ENCODE data around the gene NUP214.

The NUP214 gene

DNA sequence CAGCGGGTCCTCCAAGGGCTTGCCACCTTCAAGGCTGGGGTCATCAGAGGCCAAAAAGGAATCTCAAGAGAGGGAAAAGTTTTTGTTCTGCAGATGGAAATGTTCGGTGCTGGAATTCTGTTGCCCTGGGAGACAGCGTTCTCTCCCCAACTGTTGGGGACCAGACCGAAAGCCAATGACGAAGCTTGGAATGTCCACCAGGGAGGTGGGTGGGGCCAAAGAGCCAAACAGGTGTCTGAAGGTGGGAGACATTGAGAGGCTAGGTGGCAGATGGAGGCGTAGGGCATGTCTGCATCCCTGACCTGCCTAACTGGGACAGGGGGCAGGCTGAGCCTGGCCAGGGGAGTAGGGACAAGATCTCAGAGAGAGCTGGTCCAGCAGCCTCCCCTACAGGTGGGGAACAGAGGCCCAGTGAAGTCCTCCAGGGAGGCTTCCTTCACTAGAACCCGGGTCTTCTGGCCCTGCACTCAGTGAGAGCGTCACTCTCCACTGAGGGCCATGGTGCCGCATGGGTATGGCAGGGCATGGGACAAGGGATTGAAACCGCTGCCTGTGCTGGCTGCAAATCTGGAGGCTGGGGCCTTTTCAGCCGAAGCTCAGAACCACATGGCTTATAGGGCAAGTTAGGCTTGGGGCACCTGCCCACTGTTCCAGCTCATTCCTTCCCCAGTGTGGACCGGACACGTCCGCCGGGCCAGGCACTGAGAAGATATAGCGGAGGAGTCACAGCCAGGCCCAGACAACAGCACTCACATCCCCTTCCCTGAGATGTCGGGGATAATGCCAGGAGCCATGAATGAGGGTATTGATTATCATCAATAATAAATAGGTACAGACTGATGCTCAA, 156.0 kb downstream of the NUP214 start:
- DNase-seq = no peak

DNA sequence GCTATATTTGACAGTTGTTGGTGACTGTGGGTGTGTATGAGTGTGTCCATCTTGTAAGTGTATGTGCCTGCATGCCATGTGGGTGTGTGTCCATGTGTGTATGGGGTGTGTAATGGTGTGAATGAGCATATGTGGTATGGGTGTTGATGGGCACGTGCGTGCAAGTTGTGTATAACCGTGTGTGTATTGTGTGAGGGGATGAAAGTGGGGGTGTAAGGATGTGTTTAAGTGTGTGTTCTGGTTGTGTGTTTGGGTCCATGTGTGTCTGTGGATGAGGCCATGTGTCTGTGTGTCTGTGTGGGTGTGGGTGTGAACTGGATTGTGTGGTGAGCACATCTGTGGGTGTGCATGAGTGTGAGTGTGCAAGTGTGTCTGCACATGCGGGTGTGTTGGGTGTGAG, 156.8 kb downstream of the NUP214 start:
- no peak for DNase-seq

DNA sequence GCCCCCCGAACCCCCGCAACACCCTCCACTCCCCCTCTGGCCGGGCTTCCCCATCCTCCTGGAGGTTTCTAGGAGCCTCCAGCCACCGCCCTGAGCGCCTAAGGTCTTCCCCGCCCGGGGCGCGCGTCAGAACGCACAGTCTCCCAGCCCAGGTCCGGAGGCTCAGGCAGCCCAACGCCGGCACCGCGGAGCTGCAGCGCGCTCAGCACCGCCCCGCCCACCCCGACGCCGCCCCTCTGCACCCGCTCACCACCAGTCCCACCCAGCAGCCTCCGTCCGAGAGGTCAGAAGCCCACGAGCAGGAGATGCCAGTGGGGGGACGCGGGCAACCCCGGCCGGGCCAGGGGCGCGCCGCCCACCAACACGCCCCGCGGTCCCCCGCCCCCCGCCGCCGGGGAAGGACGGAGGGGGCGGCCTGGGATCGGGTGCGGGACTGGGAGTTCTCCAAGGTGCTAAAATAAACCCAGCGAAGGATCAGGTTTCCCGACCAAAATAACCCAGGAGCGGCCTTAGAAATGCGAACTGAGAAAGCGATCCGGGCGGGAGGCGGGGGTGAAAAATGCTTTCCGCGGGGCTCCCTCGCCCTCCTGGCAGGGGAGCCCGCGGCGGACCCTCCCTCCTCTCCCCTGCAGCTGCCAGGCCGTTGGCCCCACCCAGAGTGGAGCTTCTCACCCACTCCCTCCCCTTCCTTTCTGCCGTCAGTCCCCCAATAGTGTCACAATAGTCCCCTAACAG, 157.5 kb downstream of the NUP214 start:
- DNase-seq = no peak
